ENCODE measurements around the gene NPHP4. TPM values are rescaled to one million over a fixed set of nuclear protein-coding genes. Genes with fewer than 3 reads are reported as not detected.

NPHP4 gene
- polyA plus RNA-seq, 2 of the 4 experiments (the other 2 are of a cell fraction) = 2.9 to 5.1 TPM

GRCh38 chr1:5826601-5827000, 165.6 kb downstream of the NPHP4 start:
- DNase-seq (ENCODE audit: low read depth in 1 of 2, low spot score in 1 of 2) = no peak
- ATAC-seq = no peak
- Histone ChIP-seq H3K4me2 (no peak overlapping the region), H3K27ac (no peak overlapping the region), H3K9me3 (no peaks in the 10 kb centered on the region), H3K4me3 (no peak overlapping the region), H3K4me1 (no peaks in the 10 kb centered on the region)
- ChIA-PET POLR2A (no interaction called here), CTCF (no interaction called here)
- TF ChIP-seq GATA3 (IDR thresholded peaks at IDR 0.05; ENCODE audit: borderline replicate concordance) (no peak), CEBPB (IDR thresholded peaks at IDR 0.05) (no peak), CBX2 (IDR thresholded peaks at IDR 0.05; ENCODE audit: borderline replicate concordance, low read depth) (no peak), EHF (CRISPR knock-in tag; IDR thresholded peaks at IDR 0.05) (no peak)
- no peak for FAIRE-seq
- 45% methylated on average over 8 of the region's 13 CpGs for WGBS (ENCODE audit: missing lambda C conversion rate)

- no peak for ATAC-seq
- Histone ChIP-seq H3K4me2 (no peak overlapping the region), H3K4me3 (no peak overlapping the region), H3K9me3 (no peaks in the 10 kb centered on the region), H3K27ac (no peak overlapping the region), H3K4me1 (no peaks in the 10 kb centered on the region)
- CTCF ChIA-PET = no interaction called here
- 66% methylated on average over 15 of the region's 16 CpGs for WGBS (ENCODE audit: missing lambda C conversion rate)
- POLR2A ChIA-PET = no interaction called here
- TF ChIP-seq, protein P1, sequence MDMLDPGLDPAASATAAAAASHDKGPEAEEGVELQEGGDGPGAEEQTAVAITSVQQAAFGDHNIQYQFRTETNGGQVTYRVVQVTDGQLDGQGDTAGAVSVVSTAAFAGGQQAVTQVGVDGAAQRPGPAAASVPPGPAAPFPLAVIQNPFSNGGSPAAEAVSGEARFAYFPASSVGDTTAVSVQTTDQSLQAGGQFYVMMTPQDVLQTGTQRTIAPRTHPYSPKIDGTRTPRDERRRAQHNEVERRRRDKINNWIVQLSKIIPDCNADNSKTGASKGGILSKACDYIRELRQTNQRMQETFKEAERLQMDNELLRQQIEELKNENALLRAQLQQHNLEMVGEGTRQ (IDR thresholded peaks at IDR 0.05) = no peak
- no peak for TF ChIP-seq NPAS2 (CRISPR knock-in tag; IDR thresholded peaks at IDR 0.05; ENCODE audit: borderline replicate concordance)
- TF ChIP-seq ZC3H11A (IDR thresholded peaks at IDR 0.05) = no peak
- TF ChIP-seq HOXA7 (CRISPR knock-in tag; IDR thresholded peaks at IDR 0.05) = no peak
- TF ChIP-seq ZSCAN20 (CRISPR knock-in tag; IDR thresholded peaks at IDR 0.05) = no peak
- no peak for TF ChIP-seq SREBF2 (IDR thresholded peaks at IDR 0.05)
- TF ChIP-seq HES2 (IDR thresholded peaks at IDR 0.05) = no peak
- no peak for TF ChIP-seq ELK1 (IDR thresholded peaks at IDR 0.05; ENCODE audit: low read depth, low read length)
- TF ChIP-seq, protein P2, sequence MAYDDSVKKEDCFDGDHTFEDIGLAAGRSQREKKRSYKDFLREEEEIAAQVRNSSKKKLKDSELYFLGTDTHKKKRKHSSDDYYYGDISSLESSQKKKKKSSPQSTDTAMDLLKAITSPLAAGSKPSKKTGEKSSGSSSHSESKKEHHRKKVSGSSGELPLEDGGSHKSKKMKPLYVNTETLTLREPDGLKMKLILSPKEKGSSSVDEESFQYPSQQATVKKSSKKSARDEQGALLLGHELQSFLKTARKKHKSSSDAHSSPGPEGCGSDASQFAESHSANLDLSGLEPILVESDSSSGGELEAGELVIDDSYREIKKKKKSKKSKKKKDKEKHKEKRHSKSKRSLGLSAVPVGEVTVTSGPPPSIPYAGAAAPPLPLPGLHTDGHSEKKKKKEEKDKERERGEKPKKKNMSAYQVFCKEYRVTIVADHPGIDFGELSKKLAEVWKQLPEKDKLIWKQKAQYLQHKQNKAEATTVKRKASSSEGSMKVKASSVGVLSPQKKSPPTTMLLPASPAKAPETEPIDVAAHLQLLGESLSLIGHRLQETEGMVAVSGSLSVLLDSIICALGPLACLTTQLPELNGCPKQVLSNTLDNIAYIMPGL (CRISPR knock-in tag; IDR thresholded peaks at IDR 0.05; ENCODE audit: borderline replicate concordance) = no peak
- no peak for TF ChIP-seq REST (IDR thresholded peaks at IDR 0.05)
- no peak for TF ChIP-seq KDM1A (IDR thresholded peaks at IDR 0.05; ENCODE audit: low read depth)
- TF ChIP-seq CTCF (IDR thresholded peaks at IDR 0.05) = no peak
- no peak for TF ChIP-seq POLR2AphosphoS2 (conservative IDR thresholded peaks at IDR 0.05; ENCODE audit: low read length)
- no peak for TF ChIP-seq CHD4 (IDR thresholded peaks at IDR 0.05; ENCODE audit: borderline replicate concordance)
- no peak for DNase-seq (ENCODE audit: low read depth in 1 of 2, low spot score in 1 of 2)
- no peak for FAIRE-seq
These were observed 169.5 kb downstream of the NPHP4 start for GRCh38 chr1:5822726-5823125.
